VCaP (cell line): Measurements from ENCODE around the gene NOS1.

Experiments used
- H3K27ac ChIP-seq: fragments of 450-650 bp; 2 replicates; pipeline ENCODE4 v1.5.1; 2017
- TF ChIP-seq, protein P1 (sequence below): fragments of 450-650 bp; conservative IDR thresholded peaks from 2 replicates; pipeline ENCODE4 v1.5.1; 2017; ENCODE audit warnings: mild to moderate bottlenecking, moderate library complexity

NOS1 gene

DNA sequence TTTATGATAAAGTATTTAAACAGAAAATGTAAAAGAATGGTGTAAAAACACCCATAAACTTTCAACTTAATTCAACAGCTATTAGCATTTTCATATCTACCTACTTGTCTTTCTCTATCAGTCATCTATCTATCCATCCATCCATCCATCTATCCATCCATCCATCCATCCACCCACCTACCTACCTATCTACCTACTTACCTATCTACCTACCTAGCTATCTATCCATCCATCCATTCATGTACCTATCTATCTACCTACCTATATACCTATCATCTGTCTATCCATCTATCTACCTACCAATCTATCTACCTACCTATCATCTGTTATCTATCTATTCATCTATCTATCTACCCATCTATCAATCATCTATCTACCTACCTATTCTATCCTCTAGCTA is 8.5 kb downstream of the NOS1 start:
- no peak overlapping the region for H3K27ac ChIP-seq
- TF ChIP-seq, protein P1, sequence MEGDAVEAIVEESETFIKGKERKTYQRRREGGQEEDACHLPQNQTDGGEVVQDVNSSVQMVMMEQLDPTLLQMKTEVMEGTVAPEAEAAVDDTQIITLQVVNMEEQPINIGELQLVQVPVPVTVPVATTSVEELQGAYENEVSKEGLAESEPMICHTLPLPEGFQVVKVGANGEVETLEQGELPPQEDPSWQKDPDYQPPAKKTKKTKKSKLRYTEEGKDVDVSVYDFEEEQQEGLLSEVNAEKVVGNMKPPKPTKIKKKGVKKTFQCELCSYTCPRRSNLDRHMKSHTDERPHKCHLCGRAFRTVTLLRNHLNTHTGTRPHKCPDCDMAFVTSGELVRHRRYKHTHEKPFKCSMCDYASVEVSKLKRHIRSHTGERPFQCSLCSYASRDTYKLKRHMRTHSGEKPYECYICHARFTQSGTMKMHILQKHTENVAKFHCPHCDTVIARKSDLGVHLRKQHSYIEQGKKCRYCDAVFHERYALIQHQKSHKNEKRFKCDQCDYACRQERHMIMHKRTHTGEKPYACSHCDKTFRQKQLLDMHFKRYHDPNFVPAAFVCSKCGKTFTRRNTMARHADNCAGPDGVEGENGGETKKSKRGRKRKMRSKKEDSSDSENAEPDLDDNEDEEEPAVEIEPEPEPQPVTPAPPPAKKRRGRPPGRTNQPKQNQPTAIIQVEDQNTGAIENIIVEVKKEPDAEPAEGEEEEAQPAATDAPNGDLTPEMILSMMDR: no peak

DNA sequence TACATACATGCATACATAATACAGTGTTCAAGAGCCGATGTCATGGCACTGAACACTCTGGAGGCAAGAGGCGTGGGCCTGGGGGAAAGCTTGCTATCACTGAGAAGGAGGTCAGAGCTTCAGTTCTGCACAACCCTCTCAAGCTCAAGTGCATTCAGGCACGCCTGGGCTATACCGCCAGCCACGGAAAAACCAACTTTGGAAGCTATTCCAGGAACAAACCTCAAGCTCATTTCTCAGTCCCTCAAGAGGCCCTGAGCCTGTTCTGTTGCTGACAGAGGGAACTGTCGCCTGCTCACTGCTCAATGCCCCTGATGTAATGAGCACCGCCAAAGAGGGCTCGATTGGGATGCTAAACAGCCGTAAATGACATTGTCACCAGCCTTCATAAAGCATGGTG is 9.2 kb downstream of the NOS1 start:
- no peak overlapping the region for H3K27ac ChIP-seq
- TF ChIP-seq, protein P1: no peak

DNA sequence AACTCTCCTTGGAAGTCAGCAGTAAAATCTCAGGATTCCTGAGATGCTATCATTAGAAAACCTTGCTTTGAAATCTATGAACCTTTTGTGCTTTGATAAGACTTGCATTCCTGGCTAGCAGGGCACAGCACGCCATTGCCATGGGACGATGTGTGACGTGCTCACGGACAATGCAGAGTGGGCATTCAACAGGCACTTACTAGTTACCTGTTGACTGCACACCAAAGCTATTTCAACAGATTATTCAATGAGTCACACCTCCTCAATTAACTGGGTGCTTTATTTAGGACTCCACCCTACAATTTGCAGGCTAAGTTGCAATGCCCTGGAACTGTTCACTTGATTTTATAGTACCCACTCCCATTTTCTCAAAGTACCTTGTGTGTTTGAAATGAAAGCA is 11.3 kb downstream of the NOS1 start:
- no peak overlapping the region for H3K27ac ChIP-seq
- TF ChIP-seq, protein P1: no peak

DNA sequence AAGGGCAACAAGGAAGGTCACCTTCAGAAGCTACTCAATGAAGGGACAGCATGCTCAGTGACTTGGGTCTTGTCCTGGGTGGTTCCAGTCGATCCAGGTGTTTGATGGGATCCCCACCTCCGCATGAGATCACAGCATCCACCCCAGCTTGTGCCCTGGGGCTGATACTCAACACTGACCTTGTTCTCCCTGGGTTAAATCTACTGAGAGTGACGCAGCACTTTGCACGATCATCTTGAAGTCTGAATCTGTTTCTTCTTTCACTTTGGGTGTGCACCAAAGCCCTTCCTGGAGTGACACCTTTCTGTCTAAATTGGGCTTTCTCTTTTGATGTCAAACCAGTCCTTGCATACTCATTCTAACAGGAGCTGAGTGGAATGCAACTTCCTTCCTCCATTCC is 13.8 kb downstream of the NOS1 start:
- no peak overlapping the region for H3K27ac ChIP-seq
- TF ChIP-seq, protein P1: no peak

DNA sequence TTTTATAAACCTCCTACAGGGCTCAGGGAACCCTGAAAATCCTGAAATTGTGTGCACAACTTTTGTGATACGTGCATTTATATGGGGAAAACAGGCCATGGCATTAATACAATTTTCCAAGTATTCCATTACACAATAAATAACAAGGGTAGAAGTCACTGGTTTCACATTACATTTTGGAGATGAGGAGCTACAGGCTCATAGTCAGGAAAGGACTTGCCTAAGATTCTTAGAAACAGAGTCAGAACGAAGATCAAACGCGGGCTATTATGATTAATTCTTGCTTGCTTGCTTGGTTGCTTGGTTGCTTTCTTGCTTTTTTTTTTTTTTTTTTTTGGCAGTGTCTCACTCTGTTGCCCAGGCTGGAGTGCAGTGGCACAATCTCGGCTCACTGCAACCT is 16.7 kb downstream of the NOS1 start:
- TF ChIP-seq, protein P1: no peak
- no peak overlapping the region for H3K27ac ChIP-seq

DNA sequence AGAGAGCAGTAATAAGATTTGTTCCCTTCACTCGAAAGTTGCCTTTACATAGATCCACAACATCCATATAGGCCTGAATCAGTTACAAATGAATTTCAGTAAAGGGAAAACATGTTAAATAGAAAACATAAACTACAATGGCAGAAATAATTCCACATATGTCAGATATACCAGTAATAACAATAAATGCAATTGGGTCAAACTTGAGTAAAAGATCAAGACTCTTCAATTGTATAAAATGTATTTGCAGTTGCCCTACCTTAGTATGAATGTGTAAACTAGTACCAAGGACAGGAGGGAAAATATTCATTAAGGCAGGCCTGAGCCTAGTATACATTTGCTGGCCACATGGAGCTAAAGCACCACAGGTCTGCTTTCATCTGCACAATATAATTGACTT is 17.6 kb downstream of the NOS1 start:
- TF ChIP-seq, protein P1: no peak
- H3K27ac ChIP-seq: no peak overlapping the region

DNA sequence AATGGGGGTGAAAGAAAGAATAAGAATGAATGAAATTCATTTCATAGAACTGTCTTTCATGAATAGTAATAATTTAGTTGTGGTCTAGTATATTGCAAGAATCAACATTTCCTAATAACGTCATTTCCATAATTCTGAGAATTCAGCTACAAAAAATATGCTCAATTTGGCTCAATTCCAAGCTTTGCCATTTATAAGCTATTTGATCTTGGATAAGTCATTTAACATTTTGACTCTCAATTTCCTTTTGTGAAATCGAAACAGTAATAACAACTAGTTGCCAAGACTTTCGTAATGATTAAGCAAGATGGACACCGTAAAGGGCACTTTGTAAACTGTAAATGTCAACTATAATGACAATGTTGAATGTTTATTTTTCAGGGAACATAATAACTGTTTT is 18.1 kb downstream of the NOS1 start:
- TF ChIP-seq, protein P1: no peak
- no peak overlapping the region for H3K27ac ChIP-seq

DNA sequence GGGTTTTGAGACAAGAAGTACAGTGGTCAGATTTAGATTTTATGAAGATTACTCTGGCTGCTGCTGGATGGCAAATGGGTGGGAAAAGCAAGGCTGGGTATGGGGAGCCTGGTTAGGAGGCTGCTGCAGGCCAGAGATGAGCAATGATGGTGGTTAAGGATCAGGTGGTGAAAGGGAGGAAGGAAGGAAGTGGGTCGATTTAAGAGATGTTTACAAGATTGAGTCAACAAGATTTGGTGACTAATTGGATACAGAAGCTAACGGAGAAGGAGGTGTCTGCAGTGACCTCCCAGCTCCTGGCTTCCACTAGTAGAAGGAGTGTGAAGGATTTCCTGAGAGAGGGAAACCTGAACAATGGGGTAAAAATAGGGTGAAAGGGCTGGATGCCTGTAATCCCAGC is 18.7 kb downstream of the NOS1 start:
- H3K27ac ChIP-seq: no peak overlapping the region; the same call in 1 of the 2 replicates
- TF ChIP-seq, protein P1: no peak
